ENCODE measurements around the gene ADPRHL1.

Gene ADPRHL1

GRCh38 chr13:113417008-113417751 lies 36.1 kb downstream of the ADPRHL1 start:
- DNase-seq (ENCODE audit: low spot score) = no peak

- no peak for DNase-seq (ENCODE audit: low spot score)
Observed at GRCh38 chr13:113415825-113416224, 37.5 kb downstream of the ADPRHL1 start.

GRCh38 chr13:113415032-113415431 lies 38.3 kb downstream of the ADPRHL1 start:
- DNase-seq (ENCODE audit: low spot score) = no peak

GRCh38 chr13:113414335-113414734 lies 39.0 kb downstream of the ADPRHL1 start:
- no peak for DNase-seq (ENCODE audit: low spot score)

- no peak for DNase-seq (ENCODE audit: low spot score)
Observed at GRCh38 chr13:113413898-113414282, 39.4 kb downstream of the ADPRHL1 start.

- DNase-seq (ENCODE audit: low spot score) = no peak
Observed at GRCh38 chr13:113413178-113413897, 40.0 kb downstream of the ADPRHL1 start.

GRCh38 chr13:113412440-113412839 lies 40.8 kb downstream of the ADPRHL1 start:
- no peak for DNase-seq (ENCODE audit: low spot score)

GRCh38 chr13:113411216-113412023 lies 41.9 kb downstream of the ADPRHL1 start:
- no peak for DNase-seq (ENCODE audit: low spot score)

GRCh38 chr13:113410472-113411201 lies 42.7 kb downstream of the ADPRHL1 start:
- no peak for DNase-seq (ENCODE audit: low spot score)

- no peak for DNase-seq (ENCODE audit: low spot score)
Observed at GRCh38 chr13:113408562-113408961, 44.7 kb downstream of the ADPRHL1 start.

GRCh38 chr13:113407531-113408393 lies 45.5 kb downstream of the ADPRHL1 start:
- DNase-seq (ENCODE audit: low spot score) = no peak

GRCh38 chr13:113407103-113407530 lies 46.2 kb downstream of the ADPRHL1 start:
- peak; percentile 42 for DNase-seq (ENCODE audit: low spot score)

GRCh38 chr13:113406321-113407102 lies 46.8 kb downstream of the ADPRHL1 start:
- DNase-seq (ENCODE audit: low spot score) = peak; percentile 39

- DNase-seq (ENCODE audit: low spot score) = peak; percentile 40
Observed at GRCh38 chr13:113405481-113406300, 47.6 kb downstream of the ADPRHL1 start.

- peak; percentile 50 for DNase-seq (ENCODE audit: low spot score)
Observed at GRCh38 chr13:113404723-113405471, 48.4 kb downstream of the ADPRHL1 start.

GRCh38 chr13:113404366-113404722 lies 48.9 kb downstream of the ADPRHL1 start:
- DNase-seq (ENCODE audit: low spot score) = peak; percentile 41

GRCh38 chr13:113403255-113404104 lies 49.8 kb downstream of the ADPRHL1 start:
- DNase-seq (ENCODE audit: low spot score) = peak; percentile 42

Data from ecto neural progenitor cell (in vitro differentiated cells).